SK-N-MC (cell line): ENCODE data around the gene DLGAP4.

Experiments
- DNase-seq: peaks from one replicate; pipeline ENCODE4 v3.0.0-alpha.2; 2011; ENCODE audit warnings: low read depth, low spot score
- H3K27ac ChIP-seq: fragments of 200-600 bp; sonication (generic); 2 replicates; pipeline ENCODE4 v1.5.1; 2016; ENCODE audit warnings: mixed run types
- H3K36me3 ChIP-seq: fragments of 200-600 bp; sonication (generic); 2 replicates; pipeline ENCODE4 v1.6.1; 2017; ENCODE audit warnings: antibody characterized with exemption, low read length, mixed read lengths; ENCODE audit not compliant: insufficient read depth
- H3K4me3 ChIP-seq: fragments of 200-600 bp; sonication (generic); 2 replicates; pipeline ENCODE4 v1.5.1; 2016
- H3K9ac ChIP-seq: fragments of 200-600 bp; sonication (generic); 2 replicates; pipeline ENCODE4 v1.8.0; 2017; ENCODE audit warnings: mixed run types, mixed read lengths; ENCODE audit not compliant: insufficient read length
- H3K9me3 ChIP-seq: fragments of 200-600 bp; sonication (generic); 2 replicates; pipeline ENCODE4 v1.6.1; 2017; ENCODE audit warnings: low read depth, mild to moderate bottlenecking, antibody characterized with exemption, low read length, moderate library complexity, mixed read lengths
- EZH2 ChIP-seq: fragments of 200-600 bp; sonication (generic); IDR thresholded peaks from one replicate; pipeline ENCODE4 v1.6.1; 2017; ENCODE audit warnings: antibody characterized with exemption
- FOXP2 ChIP-seq: optimal IDR thresholded peaks from 2 replicates; pipeline ENCODE3; 2011; ENCODE audit warnings: mild to moderate bottlenecking, moderate library complexity; ENCODE audit not compliant: insufficient read depth; ENCODE audit errors: extremely low read length, control extremely low read depth
- POLR2AphosphoS5 ChIP-seq: IDR thresholded peaks from 2 replicates; pipeline ENCODE4 v1.6.1; 2012; ENCODE audit warnings: mild to moderate bottlenecking, low read depth, low read length, borderline replicate concordance

DLGAP4 gene

GRCh38 chr20:36431604-36432003, 125.5 kb downstream of the DLGAP4 start:
- TF ChIP-seq FOXP2 (no peak), POLR2AphosphoS5 (no peak), EZH2 (no peak)
- Histone ChIP-seq H3K27ac (no peak overlapping the region), H3K9ac (no peak overlapping the region), H3K4me3 (no peak overlapping the region), H3K9me3 (no peaks in the 10 kb centered on the region), H3K36me3 (no peaks in the 10 kb centered on the region)
- DNase-seq = no peak

- no peak overlapping the region for H3K4me3 ChIP-seq
Measured at GRCh38 chr20:36432096-36432495, 126.0 kb downstream of the DLGAP4 start.

DNA sequence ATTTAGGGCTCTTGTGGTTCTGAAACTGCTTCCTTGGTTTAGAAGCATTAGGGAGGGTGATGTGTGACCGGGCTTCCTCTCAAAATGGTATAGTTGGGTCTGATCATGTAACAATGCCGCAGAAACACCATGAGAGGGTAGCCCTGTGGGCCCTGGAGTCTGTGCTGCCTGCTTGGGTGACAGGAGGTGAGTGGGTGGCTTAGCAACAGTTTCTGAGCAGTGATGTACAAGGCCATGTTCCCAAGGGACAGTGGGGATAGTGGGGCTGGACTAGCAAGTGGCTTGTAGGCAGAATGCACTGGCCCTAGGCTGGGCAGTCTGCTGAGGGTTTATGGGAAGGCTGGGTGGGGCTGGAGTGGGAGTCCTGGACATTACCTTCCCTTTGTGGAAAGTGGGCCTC, 128.2 kb downstream of the DLGAP4 start:
- TF ChIP-seq POLR2AphosphoS5 (no peak), FOXP2 (no peak), EZH2 (no peak)
- Histone ChIP-seq H3K9me3 (no peaks in the 10 kb centered on the region), H3K9ac (no peak overlapping the region), H3K27ac (no peak overlapping the region), H3K4me3 (no peak overlapping the region), H3K36me3 (no peaks in the 10 kb centered on the region)
- DNase-seq = no peak

More at GRCh38 chr20:36432096-36432495, 126.0 kb downstream of the DLGAP4 start:
- no peak for DNase-seq
- TF ChIP-seq POLR2AphosphoS5 (no peak), EZH2 (no peak), FOXP2 (no peak)
- H3K9me3 ChIP-seq = no peaks in the 10 kb centered on the region
- H3K27ac ChIP-seq = no peak overlapping the region
- H3K9ac ChIP-seq = no peak overlapping the region
- H3K36me3 ChIP-seq = no peaks in the 10 kb centered on the region

- no peak overlapping the region for H3K27ac ChIP-seq
- no peak for TF ChIP-seq POLR2AphosphoS5
- no peak for TF ChIP-seq FOXP2
- no peak for TF ChIP-seq EZH2
- H3K4me3 ChIP-seq = no peak overlapping the region
- H3K36me3 ChIP-seq = no peaks in the 10 kb centered on the region
- H3K9ac ChIP-seq = no peak overlapping the region
- H3K9me3 ChIP-seq = no peaks in the 10 kb centered on the region
- no peak for DNase-seq
Measured at GRCh38 chr20:36435124-36435523, 129.0 kb downstream of the DLGAP4 start.

- TF ChIP-seq POLR2AphosphoS5 (peak; percentile 32; the same call in 1 of the 2 replicates), FOXP2 (no peak), EZH2 (no peak)
- Histone ChIP-seq H3K4me3 (peak overlapping the region; percentile 86), H3K36me3 (no peaks in the 10 kb centered on the region), H3K9me3 (no peaks in the 10 kb centered on the region), H3K9ac (peak overlapping the region; percentile 51), H3K27ac (no peak overlapping the region)
- peak; percentile 71 for DNase-seq
Measured at GRCh38 chr20:36435592-36436541, 129.7 kb downstream of the DLGAP4 start.

- H3K9ac ChIP-seq = no peak overlapping the region
- DNase-seq = no peak
Measured at GRCh38 chr20:36439040-36439730, 133.0 kb downstream of the DLGAP4 start.

DNA sequence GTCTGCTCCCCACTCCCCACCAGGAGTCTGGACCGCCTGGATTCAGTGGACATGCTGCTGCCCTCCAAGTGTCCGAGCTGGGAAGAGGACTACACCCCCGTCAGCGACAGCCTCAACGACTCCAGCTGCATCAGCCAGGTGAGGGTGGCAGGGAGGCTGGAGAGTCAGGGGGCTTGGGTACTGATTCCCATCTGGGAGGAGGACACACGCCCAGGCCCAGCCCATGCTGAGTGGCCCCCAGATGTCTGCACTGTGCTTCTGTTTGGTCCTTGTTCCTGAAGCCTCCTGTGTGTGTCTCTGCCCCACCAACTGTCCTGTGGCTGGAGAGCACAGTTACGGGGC, 133.6 kb downstream of the DLGAP4 start:
- Histone ChIP-seq H3K9me3 (no peaks in the 10 kb centered on the region), H3K9ac (no peak overlapping the region), H3K36me3 (no peaks in the 10 kb centered on the region), H3K4me3 (no peak overlapping the region), H3K27ac (no peak overlapping the region)
- TF ChIP-seq FOXP2 (no peak), EZH2 (no peak), POLR2AphosphoS5 (no peak)
- DNase-seq = no peak

More at GRCh38 chr20:36439040-36439730, 133.0 kb downstream of the DLGAP4 start:
- Histone ChIP-seq H3K4me3 (no peak overlapping the region), H3K36me3 (no peaks in the 10 kb centered on the region), H3K27ac (no peak overlapping the region), H3K9me3 (no peaks in the 10 kb centered on the region)
- TF ChIP-seq EZH2 = no peak
- no peak for TF ChIP-seq FOXP2
- TF ChIP-seq POLR2AphosphoS5 = no peak

GRCh38 chr20:36440370-36441026, 134.4 kb downstream of the DLGAP4 start:
- Histone ChIP-seq H3K4me3 (no peak overlapping the region), H3K36me3 (no peaks in the 10 kb centered on the region), H3K9me3 (no peaks in the 10 kb centered on the region), H3K9ac (no peak overlapping the region), H3K27ac (no peak overlapping the region)
- TF ChIP-seq POLR2AphosphoS5 (no peak), EZH2 (no peak), FOXP2 (no peak)
- DNase-seq = no peak
